ENCODE data around the gene SMAP2.

SMAP2 gene

DNA sequence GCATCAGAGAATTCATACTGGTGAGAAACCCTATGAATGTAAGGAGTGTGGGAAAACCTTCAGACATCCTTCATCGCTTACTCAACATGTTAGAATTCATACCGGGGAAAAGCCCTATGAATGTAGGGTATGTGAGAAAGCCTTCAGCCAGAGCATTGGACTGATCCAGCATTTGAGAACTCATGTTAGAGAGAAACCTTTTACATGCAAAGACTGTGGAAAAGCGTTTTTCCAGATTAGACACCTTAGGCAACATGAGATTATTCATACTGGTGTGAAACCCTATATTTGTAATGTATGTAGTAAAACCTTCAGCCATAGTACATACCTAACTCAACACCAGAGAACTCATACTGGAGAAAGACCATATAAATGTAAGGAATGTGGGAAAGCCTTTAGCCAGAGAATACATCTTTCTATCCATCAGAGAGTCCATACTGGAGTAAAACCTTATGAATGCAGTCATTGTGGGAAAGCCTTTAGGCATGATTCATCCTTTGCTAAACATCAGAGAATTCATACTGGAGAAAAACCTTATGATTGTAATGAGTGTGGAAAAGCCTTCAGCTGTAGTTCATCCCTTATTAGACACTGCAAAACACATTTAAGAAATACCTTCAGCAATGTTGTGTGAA is 89.5 kb downstream of the SMAP2 start:
- no peak for DNase-seq (ENCODE audit: insufficient read length, low spot score)
- TF ChIP-seq POU2F2 (IDR thresholded peaks at IDR 0.05; ENCODE audit: low read depth, low read length) = no peak
- TF ChIP-seq PAX5 (IDR thresholded peaks at IDR 0.05; ENCODE audit: insufficient read depth, low read length, severe bottlenecking) = no peak
- TF ChIP-seq POLR2AphosphoS5 (IDR thresholded peaks at IDR 0.05; ENCODE audit: low read depth, low read length) = no peak
- FAIRE-seq = no peak

- DNase-seq (ENCODE audit: insufficient read length, low spot score) = no peak
Observed at GRCh38 chr1:40469327-40469726, 95.8 kb downstream of the SMAP2 start.

More at GRCh38 chr1:40469327-40469726, 95.8 kb downstream of the SMAP2 start:
- TF ChIP-seq POU2F2 (IDR thresholded peaks at IDR 0.05; ENCODE audit: low read depth, low read length) = no peak
- TF ChIP-seq TAF1 (IDR thresholded peaks at IDR 0.05; ENCODE audit: low read depth, low read length) = no peak
- TF ChIP-seq POLR2A (IDR thresholded peaks at IDR 0.05; ENCODE audit: low read depth, low read length) = no peak
- no peak for TF ChIP-seq POLR2AphosphoS5 (IDR thresholded peaks at IDR 0.05; ENCODE audit: low read depth, low read length)
- no peak for TF ChIP-seq SPI1 (IDR thresholded peaks at IDR 0.05; ENCODE audit: low read depth, low read length)
- no peak for TF ChIP-seq PAX5 (IDR thresholded peaks at IDR 0.05; ENCODE audit: insufficient read depth, low read length, severe bottlenecking)
- no peak for FAIRE-seq
